Glomerular endothelial cell (primary cell): Measurements from ENCODE around the gene JAGN1. TPM values are rescaled to one million over a fixed set of nuclear protein-coding genes. Genes with fewer than 3 reads are reported as not detected.
"Not testable (repeated sequence)": the region's sequence is repeated elsewhere in the genome, so short reads cannot be mapped to it uniquely, and the experiment has no call there.

Experiments
- DNase-seq: peaks from one replicate; pipeline ENCODE4 v3.0.0-alpha.2; 2011; ENCODE audit warnings: low read depth, low spot score; ENCODE audit errors: extremely low read depth
- total RNA-seq: library from RNA; depleted of rRNA; stranded (reverse); fragments of >200 nt; gene quantifications from 2 replicates; pipeline ENCODE4 v1.2.3, GENCODE V29; 2015

JAGN1 gene
- 31.1 and 47.8 TPM in 2 replicates for total RNA-seq

DNA sequence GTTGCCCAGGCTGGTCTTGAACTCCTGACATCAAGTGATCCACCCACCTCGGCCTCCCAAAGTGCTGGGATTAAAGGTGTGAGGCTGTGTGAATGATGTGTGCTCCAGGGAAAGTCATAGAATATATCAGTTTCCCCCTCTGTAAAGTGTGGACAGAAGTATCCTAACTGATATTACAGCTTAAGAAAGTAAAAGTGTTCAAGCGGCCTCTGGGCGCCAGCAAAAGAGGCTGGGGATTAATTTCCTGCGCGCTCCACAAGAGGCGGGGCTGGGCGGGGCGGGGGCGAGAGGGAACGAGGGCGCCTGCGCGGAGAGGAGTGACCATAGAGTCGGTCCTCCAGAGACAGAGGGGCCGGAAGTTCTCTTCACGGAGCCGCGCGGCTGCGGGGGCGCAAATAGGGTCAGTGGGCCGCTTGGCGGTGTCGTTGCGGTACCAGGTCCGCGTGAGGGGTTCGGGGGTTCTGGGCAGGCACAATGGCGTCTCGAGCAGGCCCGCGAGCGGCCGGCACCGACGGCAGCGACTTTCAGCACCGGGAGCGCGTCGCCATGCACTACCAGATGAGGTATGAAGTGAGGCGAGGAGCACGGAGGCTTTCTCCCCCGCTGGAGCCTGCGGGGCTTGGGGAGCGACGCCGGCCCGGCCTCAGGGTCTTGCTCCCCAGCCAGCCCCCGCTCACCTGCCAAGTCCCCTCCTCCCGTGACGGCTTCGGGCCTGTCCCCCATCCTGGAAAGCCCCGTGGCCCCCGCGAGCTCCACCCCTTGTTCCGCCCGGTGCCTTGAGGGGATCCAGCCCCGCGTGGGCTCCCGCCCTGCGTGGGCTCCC lies at the start of gene JAGN1:
Gene JAGN1 (plus strand): TSS at position 362 of the 823 bp plus-strand sequence. CDS start 113 bp downstream, at position 475.
- peak; percentile 50 for DNase-seq

DNA sequence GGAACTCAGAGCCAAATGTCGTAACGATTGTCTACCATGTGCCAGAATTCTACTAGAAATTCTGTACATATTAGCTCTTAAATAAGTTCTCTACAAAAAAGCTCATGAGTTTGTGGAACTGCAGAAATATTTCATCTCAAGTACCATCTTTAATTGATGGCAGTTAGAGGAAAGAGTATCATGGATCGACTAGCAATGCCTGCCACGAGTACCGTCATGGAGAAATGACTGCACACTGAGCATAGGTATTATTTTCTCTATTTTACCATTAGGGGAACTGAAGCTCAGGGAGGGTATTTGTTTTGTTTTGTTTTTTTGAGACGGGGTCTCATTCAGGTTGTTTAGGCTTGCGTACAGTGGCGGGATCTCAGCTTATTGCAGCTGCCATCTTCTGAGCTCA lies 49.4 kb upstream of the JAGN1 start:
- no peak for DNase-seq

DNA sequence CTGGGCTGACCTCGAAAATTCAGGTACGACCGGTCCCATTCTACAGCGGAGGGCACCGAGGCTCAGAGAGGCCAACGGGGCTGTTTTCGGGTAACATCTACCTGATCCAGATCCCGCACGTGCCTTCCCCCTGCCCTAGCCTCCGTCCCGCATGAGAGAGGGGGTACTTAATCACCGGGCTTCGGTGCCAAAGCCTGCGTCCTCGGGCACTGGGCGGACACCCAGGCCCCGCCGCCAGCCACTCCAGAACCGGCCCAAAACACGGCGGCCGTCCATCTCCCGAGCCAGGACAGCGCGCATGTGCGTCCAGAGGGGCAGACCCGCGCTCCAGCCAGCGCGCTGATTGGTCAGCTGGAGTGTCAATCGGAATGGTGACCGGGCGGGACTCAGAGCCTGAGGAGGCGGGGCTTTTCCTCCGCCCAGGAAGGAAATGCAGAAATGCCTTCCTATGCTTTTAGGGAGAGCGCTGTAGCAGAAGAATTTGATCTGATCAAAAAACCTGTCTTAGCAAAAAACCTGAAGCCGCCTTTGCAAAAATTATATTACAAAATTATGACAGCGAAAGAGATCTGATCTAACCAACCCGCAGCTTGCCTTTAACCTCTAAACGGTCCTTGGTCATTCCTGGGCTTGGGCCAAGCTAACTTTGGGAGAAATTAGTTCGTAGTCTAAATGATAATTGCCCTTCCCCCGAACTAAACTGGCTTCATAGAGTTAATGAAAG lies 46.5 kb upstream of the JAGN1 start, which contains the start of gene RPUSD3:
Gene RPUSD3 (minus strand): TSS at position 294 of the 724 bp plus-strand sequence. CDS start 18 bp downstream, at position 276.
- peak; percentile 75 for DNase-seq

DNA sequence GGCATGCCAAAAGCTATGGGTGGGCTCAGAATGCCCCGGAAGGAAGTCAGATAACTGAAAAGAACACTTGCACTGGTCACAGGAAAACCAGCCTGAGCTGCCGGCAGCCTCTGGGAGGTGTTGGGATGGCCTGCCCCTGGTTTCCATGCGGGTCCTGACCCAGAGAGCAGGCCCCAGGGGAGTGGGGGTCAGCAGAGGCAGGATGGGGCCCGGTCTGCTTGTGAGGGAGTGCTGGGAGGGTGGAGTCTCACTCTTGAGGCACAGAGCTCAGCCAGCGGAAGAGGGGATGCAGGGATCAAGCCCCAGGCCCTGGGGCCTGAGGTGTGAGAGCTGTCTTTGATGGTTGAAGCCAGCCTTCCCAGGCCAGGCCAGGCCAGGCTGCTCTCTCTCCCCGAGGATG lies 44.2 kb upstream of the JAGN1 start:
- DNase-seq = no peak

DNA sequence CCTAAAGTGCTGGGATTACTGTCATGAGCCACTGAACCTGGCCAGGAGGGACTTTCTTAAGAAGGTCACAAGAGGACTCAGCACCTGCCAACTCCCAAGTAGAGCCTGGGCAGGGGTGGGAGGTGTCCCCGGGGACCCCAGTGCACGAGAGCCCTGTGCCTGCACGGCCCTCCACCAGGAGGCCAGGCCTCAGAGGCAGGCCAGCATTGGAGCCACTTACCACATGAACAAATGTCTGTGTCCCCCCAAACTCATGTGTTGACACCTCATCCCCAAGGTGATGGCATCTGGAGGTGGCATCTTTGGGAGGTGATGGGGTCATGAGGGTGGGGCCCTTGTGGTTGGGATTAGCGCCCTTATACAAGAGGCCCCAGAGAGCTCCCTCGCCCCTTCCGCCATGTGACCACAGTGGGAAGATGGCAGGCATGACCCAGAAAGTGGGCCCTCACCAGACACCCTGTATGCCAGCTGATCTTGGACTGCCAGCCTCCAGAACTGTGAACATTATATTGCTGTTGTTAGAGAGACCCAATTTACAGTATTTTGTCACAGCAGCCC lies 43.4 kb upstream of the JAGN1 start:
- DNase-seq = no peak

DNA sequence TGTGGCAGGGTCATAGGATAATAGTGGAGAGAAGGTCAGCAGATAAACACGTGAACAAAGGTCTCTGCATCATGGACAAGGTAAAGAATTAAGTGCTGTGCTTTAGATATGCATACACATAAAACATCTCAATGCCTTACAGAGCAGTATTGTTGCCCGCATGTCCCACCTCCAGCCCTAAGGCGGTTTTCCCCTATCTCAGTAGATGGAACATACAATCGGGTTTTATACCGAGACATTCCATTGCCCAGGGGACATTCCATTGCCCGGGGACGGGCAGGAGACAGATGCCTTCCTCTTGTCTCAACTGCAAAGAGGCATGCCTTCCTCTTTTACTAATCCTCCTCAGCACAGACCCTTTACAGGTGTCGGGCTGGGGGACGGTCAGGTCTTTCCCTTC lies 42.5 kb upstream of the JAGN1 start:
- DNase-seq = not testable (repeated sequence)

DNA sequence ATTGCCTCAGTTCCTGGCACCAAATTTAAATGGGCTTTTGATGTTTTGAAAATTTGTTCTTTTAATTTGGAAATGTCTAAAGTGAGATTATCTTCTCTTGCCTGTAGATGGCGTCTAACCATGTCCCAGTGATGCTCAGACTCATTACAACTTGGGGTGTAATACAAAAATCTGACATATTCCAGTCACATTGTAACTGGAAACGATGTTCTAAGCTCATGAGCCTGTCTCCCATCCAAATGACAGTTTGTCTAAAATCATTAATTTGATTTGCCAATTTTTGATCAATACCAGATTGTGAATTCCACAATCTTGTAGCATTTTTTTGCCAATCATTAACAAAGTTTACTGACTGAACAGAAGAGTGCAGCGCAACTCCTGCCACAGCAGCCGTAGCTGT lies 41.5 kb upstream of the JAGN1 start:
- DNase-seq = not testable (repeated sequence)

DNA sequence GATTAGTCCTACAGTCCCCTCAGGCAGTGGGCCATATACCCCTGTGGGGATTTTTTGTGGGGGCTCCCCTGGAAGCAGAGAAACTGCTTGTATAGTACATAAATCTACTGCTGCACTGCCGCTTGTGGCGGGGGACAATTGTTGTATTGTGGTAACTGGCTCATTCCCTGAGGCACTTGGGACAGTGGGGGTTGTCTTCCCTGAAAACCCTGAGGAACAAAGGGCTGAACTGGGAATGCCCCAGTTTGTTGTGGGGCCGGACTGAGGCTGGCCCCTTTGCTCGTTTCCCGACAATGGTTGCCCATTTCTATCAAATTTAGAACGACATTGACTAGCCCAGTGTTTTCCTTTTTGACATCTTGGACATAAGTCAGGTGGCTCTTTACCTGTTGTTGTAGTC lies 39.0 kb upstream of the JAGN1 start:
- DNase-seq = not testable (repeated sequence)

DNA sequence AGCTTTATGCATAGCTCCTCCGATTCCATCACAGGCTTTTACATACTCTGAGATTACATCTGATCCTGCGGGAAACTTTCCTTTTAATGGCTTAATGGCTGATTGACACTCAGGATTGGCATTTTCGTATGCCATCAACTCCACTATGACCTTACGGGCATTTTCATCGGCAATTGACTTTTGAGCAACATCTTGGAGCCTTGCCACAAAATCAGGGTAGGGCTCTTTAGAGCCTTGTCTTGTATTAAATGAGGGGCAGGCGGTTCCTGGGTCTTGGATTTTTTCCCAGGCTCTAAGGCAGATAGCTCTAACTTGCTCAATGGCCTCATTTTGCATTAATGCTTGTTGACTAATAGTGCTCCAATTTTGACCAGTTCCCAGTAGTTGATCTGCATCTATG lies 38.5 kb upstream of the JAGN1 start:
- DNase-seq = not testable (repeated sequence)

DNA sequence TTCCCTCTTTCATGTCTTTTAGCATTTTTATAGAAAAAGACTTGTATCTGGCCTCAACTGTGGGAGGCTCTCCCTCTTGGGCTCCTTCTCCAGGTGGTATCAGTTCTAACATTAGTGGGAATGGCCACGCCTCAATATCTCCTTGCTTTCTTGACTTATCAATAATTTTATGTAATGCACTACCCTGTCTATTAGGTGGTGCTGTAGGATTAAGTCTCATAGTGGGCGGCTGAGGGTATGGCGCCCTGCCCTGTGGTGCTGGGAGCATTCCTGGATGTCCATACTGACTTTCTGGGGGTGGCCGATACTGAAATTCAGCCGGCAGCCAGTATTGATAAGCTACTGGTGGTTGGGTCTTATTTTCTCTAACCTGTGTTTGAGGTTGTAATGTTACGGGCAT lies 37.9 kb upstream of the JAGN1 start:
- DNase-seq = no peak

DNA sequence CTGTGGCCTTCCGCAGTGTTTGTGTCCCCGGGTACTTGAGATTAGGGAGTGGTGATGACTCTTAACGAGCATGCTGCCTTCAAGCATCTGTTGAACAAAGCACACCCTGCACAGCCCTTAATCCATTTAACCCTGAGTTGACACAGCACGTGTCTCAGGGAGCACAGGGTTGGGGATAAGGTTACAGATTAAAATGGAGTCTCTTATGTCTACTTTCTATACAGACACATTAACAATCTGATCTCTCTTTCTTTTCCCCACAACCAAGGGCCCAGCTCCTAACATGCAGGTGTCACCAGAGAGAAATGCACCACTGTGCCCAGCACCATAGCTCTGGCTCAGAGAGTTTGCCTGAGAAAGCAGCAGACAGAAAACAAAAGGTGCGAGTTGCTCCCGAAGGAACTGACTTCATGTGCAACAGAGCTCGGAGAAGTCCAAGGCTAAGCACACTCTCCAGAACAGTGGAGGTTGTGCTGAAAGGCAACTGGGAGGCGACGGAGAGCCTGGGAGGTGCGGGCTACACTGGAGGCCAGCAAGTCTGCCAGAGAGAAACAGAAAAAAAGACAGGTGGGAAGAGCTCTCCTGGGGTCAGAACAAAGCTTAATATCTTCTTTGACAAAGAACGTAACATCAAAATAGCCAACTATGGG lies 36.0 kb upstream of the JAGN1 start:
- not testable (repeated sequence) for DNase-seq

DNA sequence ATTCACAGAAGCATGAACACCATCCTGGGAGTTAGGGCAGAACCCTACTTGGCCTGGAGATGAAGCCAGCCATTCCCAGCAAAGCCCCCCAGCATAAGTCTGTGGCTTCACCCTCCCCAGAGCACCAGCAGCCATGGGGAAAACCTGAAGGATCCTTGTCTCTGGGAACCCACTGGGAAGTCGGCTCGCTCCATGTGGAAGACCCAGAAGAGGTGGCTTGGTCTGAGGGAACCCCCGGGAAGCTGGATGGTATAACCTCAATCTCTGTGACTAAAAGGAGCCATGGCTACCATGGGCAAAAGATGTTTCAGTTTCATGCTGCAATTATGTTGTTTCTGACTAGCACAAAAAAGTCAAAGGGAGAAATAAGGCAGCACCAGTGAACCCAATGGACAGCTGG lies 34.8 kb upstream of the JAGN1 start:
- DNase-seq = no peak

DNA sequence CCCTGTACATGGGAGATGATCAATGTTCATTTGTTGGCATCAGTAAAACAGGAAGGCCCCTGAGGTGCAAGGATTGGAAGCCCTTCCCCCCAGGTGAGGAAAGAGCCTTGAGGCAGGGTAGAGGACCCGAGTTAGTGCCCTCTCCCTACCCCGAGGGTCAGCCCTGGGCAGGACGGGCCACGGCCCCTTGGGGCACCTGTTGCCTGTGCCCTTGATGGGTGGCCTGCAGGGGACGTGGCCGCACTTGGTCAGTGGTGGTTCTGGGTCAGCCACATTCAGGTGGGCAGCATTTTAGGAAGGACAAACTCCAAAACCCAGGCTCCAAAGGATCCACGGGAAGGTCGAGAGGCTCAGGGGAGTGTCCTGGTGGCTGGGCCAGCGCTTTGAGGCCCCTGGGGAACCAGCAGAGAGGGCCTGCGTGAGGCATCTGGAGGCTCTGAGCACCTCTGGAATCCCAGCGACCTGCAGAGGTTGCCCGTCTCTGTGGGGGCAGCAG lies 30.8 kb upstream of the JAGN1 start:
- DNase-seq = no peak

DNA sequence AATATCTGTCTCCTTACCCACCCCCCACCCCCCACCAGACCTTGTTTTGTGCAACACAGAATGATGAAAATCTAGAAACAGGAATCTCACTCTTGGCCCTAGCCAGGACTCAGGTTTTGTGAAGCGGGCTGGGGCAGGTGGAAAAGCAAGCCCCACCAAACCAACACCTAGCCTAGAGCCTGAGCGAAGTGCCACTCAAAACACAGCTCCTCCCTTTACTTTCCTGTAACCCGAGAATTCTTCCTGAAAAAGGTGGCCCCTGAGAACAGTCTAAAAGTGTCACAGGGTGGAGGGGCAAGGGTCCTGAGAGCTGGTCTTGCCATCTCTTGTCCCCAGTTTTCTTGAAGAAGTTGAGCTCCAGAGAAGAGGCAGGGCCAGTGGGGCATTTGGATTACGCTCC lies 29.2 kb upstream of the JAGN1 start:
- DNase-seq = no peak

DNA sequence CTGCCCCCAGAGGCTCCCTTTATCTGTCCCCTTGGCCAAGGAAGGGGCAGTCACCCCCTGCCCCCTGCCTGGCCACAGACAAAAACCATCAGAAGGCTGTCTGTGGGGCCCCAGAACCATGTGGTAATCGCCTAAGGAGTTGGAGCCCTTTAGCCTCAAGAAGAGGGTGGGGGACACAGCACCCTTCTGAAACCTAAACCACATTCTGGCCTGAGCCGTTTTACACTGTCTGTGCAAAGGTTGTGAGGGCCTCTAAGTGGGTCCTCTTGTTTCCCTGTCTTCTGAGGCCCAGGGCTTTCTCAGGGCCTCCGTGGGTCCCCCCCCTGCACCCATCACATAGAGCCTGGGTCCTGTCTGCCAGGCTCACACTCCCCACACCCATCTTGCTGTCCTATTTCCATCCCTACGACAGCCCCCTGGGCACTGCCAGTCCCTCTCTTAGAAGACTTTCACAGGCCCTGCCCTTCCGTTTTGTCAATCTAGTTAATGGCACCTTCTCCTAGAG lies 28.7 kb upstream of the JAGN1 start:
- no peak for DNase-seq

DNA sequence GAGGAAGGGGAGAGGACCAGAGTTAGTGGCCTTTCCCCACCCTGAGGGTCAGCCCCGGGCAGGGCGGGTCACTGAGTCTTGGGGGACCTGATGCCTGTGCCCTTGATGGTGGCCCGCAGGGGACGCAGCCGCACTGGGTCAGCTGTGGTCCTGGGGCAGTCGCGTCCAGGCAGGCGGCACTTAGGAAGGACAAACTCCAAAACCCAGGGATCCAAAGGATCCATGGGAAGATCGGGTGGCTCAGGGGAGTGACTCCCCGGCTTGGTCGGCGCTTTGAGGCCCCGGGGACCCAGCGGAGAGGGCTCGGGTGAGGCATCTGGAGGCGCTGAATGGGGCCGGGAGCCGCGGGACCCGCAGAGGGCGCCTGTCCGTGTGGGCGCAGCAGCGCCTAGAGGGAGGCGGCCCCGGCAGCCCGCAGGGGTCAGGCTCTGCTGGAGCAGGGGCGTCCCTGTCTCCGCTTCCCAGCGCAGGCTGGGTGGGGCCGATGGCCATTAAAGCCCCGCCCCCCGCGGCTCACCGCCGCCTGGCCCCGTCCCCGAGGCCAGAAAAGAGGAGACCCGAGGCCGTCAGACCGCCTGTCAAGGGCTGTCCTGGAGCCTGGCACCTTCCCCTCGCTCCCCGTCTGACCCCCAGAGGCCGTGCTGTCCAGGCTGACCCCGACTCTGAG lies 27.9 kb upstream of the JAGN1 start:
- no peak for DNase-seq

DNA sequence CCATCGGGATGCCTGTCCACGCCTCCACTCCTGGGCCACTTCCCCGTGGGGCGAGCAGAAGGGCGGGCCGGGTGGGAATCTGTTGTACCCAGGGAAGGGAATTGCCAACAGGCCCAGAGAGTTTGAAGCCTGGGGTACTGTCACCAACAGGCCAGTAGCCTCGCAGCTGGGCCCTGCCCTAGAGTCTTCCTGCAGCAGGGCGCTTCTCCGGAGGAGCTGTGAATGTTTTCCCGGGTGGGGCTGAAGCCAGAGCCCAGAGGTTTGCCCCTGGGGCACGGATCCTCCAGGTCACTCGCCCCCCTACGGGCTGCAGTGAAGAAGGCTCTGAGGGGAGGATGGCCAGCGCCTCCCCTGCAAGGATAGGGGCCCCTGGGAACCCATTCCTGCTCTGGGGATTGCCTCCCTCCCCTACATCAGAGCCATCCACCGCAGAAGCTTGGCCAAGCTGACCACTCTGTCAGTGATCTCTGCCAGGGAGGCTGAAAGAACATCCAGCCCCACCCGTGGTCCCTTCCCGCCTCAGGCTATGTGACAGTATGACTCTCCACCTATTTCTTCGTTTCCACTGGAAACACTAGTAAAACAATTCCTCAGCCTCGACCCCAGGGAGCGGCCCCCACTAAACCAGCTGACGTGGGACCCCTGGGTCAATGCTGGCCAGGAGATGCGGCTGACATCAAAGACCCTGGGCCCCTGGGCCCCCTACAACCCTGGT lies 27.2 kb upstream of the JAGN1 start:
- DNase-seq = no peak

DNA sequence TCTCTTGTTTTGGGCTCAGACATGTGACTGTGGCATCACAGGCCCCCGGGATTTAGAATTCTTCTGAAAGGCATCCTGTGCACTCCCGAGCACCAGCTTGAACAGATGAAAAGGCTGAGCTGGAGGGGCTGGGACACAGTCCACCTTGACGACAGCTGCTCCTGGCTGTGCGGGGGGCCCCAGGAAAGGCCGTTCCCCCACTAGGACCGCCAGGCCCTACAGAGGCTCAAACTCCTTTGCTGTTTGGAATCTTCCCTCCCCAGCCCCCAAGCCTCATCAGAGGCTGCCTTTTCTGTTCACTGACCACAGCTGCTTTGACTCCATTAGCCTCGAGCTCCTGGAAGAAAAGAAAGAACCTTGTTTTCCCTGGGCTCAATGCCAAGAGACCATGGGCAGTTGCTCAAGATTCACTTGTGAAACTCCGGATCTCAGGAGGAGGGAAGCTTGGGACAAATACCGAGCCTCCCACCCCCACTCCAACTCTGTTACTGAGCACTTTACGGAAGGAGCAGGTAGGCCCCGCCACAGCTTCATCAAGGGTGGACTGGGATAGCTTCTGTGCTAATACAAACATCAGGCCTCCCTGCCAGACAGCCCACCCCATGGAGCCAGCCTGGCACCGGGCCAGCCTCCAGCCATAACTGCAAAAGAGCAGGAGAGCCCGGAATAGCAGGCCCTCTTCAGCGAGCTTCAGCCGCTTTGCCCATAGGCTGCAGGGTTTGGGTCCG lies 26.0 kb upstream of the JAGN1 start:
- DNase-seq = no peak

DNA sequence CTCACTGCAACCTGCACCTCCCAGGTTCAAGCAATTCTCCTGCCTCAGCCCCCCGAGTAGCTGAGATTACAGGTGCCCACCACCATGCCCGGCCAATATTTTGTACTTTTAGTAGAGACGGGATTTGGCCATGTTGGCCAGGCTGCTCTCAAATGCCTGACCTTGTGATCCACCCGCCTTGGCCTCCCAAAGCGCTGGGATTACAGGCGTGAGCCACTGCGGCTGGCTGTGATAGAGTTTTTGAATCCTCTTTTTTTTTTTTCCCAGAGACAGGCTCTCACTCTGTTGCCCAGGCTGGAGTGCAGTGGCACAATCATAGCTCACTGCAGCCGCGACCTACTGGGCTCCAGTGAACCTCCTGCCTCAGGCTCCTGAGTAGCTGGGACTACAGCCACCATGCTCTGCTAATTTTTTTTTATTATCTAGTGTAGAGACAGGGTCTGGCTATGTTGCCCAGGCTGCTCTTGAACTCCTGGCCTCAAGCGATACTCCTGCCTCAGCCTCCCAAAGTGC lies 25.2 kb upstream of the JAGN1 start:
- DNase-seq = not testable (repeated sequence)
